GM12801 (cell line): ENCODE measurements around the gene OCA2.

Experiments
- TF ChIP-seq, protein P1 (sequence below): IDR thresholded peaks from one replicate; pipeline ENCODE4 v1.5.1; 2011; ENCODE audit warnings: control low read depth; ENCODE audit not compliant: insufficient read length; ENCODE audit errors: extremely low read depth

The OCA2 gene

DNA sequence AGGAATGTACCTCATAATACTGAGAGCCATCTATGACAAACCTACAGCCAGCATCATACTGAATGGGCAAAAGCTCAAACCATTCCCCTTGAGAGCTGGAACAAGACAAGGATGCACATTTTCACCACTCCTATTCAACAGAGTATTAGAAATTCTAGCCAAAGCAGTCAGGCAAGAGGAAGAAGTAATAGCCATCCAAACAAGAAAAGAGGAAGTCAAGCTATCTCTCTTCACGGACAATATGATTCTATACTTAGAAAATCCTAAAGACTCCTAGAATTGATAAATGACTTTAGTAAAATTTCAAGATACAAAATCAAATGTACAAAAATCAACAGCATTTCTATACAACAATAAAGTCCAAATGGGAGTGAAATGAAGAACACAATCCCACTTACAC, 30.2 kb downstream of the OCA2 start:
- TF ChIP-seq, protein P1, sequence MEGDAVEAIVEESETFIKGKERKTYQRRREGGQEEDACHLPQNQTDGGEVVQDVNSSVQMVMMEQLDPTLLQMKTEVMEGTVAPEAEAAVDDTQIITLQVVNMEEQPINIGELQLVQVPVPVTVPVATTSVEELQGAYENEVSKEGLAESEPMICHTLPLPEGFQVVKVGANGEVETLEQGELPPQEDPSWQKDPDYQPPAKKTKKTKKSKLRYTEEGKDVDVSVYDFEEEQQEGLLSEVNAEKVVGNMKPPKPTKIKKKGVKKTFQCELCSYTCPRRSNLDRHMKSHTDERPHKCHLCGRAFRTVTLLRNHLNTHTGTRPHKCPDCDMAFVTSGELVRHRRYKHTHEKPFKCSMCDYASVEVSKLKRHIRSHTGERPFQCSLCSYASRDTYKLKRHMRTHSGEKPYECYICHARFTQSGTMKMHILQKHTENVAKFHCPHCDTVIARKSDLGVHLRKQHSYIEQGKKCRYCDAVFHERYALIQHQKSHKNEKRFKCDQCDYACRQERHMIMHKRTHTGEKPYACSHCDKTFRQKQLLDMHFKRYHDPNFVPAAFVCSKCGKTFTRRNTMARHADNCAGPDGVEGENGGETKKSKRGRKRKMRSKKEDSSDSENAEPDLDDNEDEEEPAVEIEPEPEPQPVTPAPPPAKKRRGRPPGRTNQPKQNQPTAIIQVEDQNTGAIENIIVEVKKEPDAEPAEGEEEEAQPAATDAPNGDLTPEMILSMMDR, result no peak

DNA sequence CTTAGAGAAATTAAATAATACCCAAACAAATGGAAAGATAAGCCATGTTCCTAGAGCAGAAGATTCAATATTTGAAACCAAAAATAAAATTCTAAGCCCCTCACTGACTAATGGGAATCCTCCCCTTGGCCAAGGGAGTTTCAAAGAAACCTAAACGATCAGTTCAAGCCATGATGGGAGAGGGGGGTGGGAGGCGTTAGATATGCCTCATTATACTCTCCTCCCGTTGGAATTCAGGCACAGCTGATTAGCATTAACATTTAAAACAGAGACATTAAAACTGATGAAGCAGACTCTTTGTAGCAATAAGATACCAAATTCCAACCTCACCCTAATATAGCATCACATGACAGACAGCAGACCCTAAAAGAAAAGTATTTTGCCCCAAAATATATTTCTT, 32.9 kb downstream of the OCA2 start:
- TF ChIP-seq, protein P1, result no peak

DNA sequence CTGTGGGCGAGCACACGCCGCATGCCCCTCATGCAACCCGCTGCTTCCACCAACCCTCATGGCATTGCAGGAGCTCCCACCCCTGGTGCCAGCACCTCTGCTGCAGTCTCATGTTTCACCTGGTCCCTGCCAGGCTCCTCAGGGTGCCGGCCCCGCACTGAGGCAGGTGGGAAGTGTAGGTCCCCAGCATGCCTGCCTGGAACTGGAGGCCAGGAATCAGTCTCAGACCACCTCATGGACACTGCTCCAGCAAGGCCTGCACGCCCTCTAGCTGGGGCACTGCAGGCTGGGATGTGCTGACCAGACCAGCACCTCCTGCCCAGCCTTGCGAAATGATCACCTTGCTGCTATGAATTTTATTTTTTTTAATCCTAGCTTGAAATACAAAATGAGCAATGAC, 39.1 kb downstream of the OCA2 start:
- TF ChIP-seq, protein P1, result no peak

DNA sequence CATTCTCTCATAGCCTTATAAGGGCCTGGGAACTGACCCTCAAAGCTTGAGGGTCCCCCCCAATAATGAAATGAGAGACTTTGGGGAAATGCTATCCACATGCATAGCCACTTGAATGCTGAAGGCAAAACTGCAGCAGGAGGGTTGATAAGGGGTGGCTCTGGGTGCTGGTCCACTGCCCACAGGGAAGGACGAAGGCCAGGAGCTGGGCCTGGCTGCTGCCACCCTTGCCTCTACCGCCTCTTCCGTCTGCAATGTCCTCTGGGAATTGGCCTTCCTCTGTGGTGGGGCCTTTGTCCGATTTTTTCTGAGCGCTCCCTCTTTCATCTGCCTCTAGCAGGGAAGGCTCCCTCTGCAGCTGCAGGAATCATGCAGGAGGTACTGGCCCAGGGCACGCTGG, 41.0 kb downstream of the OCA2 start:
- TF ChIP-seq, protein P1, result no peak

DNA sequence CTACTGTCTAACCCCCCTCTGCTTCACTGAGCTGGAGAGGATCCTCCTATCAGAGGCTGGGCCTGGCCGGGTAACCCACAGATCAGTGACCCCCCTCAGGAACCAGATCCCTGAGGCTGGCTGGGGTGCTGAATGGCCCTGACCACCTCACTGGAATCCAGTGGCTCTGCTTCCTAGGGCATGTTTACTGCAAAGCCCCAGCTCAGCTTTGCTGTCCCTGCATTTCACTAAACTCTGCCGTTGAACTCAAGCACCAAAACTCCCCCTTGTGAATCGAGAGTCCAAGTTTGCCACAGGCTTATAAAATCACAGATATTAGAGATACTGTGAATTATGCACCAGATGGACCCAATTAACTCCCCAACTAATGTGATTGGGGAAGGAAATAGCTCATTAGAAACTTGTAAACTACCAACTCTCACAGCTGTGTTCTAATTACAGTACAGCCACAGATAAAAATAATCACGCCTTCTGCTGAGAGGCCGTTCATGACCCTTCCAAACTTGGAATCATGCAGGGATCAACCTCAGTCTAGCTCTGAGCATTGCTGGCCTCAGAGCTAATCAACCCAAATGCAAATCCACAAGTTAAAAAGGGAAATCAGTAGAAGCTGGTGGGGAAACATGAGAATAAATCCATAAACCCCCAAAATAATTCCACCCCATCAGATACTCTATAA, 47.0 kb downstream of the OCA2 start:
- TF ChIP-seq, protein P1, result no peak

DNA sequence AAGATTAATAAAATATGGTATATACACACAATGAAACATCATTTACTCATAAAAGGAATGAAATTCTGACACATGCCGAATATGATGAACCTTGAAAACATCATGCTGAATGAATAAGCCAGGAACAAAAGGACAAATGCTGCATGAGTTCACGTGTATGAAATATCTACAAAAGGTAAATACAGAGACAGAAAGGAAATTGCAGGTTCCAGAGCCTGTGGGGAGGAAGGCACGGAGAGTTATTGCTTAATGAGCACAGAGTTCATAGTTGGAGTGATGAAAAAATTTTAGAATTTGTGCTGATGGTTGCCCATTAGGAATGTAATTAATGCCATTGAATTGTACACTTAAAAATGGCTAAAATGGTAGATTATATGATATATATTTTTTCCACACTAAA, 49.5 kb downstream of the OCA2 start:
- TF ChIP-seq, protein P1, result no peak

DNA sequence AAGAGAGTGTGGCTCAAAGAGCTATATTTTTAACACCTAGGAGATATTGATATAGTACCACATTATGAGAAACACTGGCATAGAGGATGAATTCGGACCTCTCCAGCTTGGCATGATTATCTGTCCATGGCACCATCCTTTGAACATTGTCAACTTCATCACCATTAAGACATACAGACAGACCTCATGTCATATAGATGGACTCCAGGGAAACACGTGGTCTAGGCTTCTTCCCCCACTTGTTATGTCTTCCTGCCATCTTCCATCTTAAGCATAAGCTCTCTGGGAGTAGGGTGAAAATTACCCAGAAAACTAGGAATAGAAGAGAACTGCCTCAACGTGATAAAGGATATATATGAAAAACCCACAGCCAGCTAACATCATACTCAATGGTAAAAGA, 51.8 kb downstream of the OCA2 start:
- TF ChIP-seq, protein P1, result no peak

DNA sequence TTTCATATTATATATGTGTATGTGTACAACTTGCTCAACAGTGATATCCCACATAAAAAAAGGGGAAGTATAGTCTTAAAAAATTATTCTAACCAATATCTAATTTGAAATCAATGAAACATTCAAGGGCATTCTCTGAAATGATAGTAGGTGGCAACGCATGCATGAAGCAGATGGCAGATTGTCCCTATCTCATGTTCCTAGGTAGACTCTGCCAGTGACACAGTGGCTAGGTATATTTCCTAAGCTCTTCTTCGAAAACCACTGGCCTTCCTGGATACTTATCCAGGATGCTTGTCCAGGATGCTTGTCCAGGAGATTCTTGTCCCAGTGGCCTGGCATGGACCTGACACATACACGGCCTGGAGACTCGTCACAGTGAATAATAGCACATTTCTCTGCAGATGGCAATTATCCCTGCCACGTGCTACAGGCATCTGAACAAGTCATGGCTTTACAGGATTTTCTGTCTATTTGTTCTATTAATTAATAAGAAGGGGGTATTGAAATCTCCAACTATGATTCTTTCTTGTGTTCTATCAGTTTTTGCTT, 54.9 kb downstream of the OCA2 start:
- TF ChIP-seq, protein P1, result no peak
